NCI-H2107 treated with DMSO at 0.1 percent for 48 hours (cell line): ENCODE measurements around the gene KLC4.
A peak's percentile ranks its signal among the peaks of the same experiment; 100 is the strongest.
"Not testable (repeated sequence)": the region's sequence is repeated elsewhere in the genome, so short reads cannot be mapped to it uniquely, and the experiment has no call there.

Source experiments
- DNase-seq: peaks from one replicate; lab custom pipeline; 2025; ENCODE audit not compliant: unreplicated experiment; lab: John Stamatoyannopoulos, UW

The KLC4 gene

GRCh38 chr6:43035495-43036194 lies 23.8 kb upstream of the KLC4 start:
- no peak for DNase-seq

GRCh38 chr6:43036712-43037111 lies 22.7 kb upstream of the KLC4 start:
- no peak for DNase-seq

- DNase-seq, result no peak
Observed at GRCh38 chr6:43037197-43037596, 22.2 kb upstream of the KLC4 start.

- no peak for DNase-seq
Observed at GRCh38 chr6:43037706-43038105, 21.7 kb upstream of the KLC4 start.

GRCh38 chr6:43038727-43039126 lies 20.7 kb upstream of the KLC4 start:
- DNase-seq, result no peak

GRCh38 chr6:43040542-43041257 lies 18.7 kb upstream of the KLC4 start:
- no peak for DNase-seq

- not testable (repeated sequence) for DNase-seq
Observed at GRCh38 chr6:43041475-43041874, 18.0 kb upstream of the KLC4 start.

GRCh38 chr6:43043310-43043709 lies 16.1 kb upstream of the KLC4 start:
- no peak for DNase-seq

GRCh38 chr6:43045371-43045930 lies 14.0 kb upstream of the KLC4 start:
- DNase-seq, result no peak

- DNase-seq, result no peak
Observed at GRCh38 chr6:43047998-43048397, 11.4 kb upstream of the KLC4 start.

GRCh38 chr6:43050981-43051380 lies 8.4 kb upstream of the KLC4 start:
- no peak for DNase-seq

GRCh38 chr6:43052225-43052841 lies 7.1 kb upstream of the KLC4 start:
- no peak for DNase-seq

GRCh38 chr6:43052842-43053544 lies 6.4 kb upstream of the KLC4 start:
- no peak for DNase-seq

GRCh38 chr6:43053545-43054205 lies 5.8 kb upstream of the KLC4 start, which contains the start of gene CUL7:
Gene CUL7, minus strand, starts transcription at chr6:43053851. Its CDS starts 1,063 bp downstream, at chr6:43052788.
- DNase-seq, result peak; percentile 64

GRCh38 chr6:43054206-43054943 lies 5.1 kb upstream of the KLC4 start:
- DNase-seq, result no peak

GRCh38 chr6:43055966-43056365 lies 3.5 kb upstream of the KLC4 start:
- DNase-seq, result no peak

GRCh38 chr6:43058531-43058930 lies 900 bp upstream of the KLC4 start:
- DNase-seq, result no peak

GRCh38 chr6:43060034-43060754 lies 763 bp downstream of the KLC4 start:
- DNase-seq, result peak; percentile 65
